Neural cell (in vitro differentiated cells): ENCODE results near the gene PPP1R9B. TPM values are rescaled to one million over a fixed set of nuclear protein-coding genes. Genes with fewer than 3 reads are reported as not detected.

ENCODE experiments used
- H2AFZ ChIP-seq: fragments of 200-600, 300-800 bp; sonication (generic), shearing (Covaris generic); 2 replicates; pipeline ENCODE4 v1.6.0; 2014; ENCODE audit warnings: low read depth, mild to moderate bottlenecking, antibody characterized with exemption, low read length, moderate library complexity
- H3F3A ChIP-seq: fragments of 200-600 bp; shearing (Covaris generic); 2 replicates; pipeline ENCODE4 v1.6.1; 2016; ENCODE audit warnings: mild to moderate bottlenecking, moderate library complexity, mixed read lengths, antibody characterized with exemption, low read length; ENCODE audit not compliant: insufficient read depth, poor library complexity, severe bottlenecking
- H3K27ac ChIP-seq: fragments of 200-600, 300-800 bp; sonication (generic), shearing (Covaris generic); 2 replicates; pipeline ENCODE4 v1.5.1; 2014; ENCODE audit warnings: mild to moderate bottlenecking, low read length, moderate library complexity
- H3K27me3 ChIP-seq: fragments of 300-800, 200-600 bp; sonication (generic), shearing (Covaris generic); 2 replicates; pipeline ENCODE4 v1.6.0; 2014; ENCODE audit warnings: mild to moderate bottlenecking, low read depth, low read length, moderate library complexity; ENCODE audit not compliant: insufficient read depth
- H3K36me3 ChIP-seq: fragments of 300-800, 200-600 bp; sonication (generic), shearing (Covaris generic); 2 replicates; pipeline ENCODE4 v1.5.1; 2014; ENCODE audit warnings: mild to moderate bottlenecking, antibody characterized with exemption, low read length, moderate library complexity; ENCODE audit not compliant: insufficient read depth
- H3K4me2 ChIP-seq: fragments of 300-800, 200-600 bp; sonication (generic), shearing (Covaris generic); 2 replicates; pipeline ENCODE4 v1.6.0; 2014; ENCODE audit warnings: mild to moderate bottlenecking, low read length
- H3K4me3 ChIP-seq: fragments of 300-800, 200-600 bp; sonication (generic), shearing (Covaris generic); 2 replicates; pipeline ENCODE4 v1.5.1; 2014; ENCODE audit warnings: mild to moderate bottlenecking, low read length, moderate library complexity
- H3K79me2 ChIP-seq: fragments of 200-600 bp; shearing (Covaris generic); replicated peaks from 2 replicates; pipeline ENCODE4 v1.6.0; 2014; ENCODE audit warnings: mild to moderate bottlenecking, low read length, moderate library complexity; ENCODE audit not compliant: insufficient read depth
- H3K9ac ChIP-seq: fragments of 300-800, 200-600 bp; sonication (generic), shearing (Covaris generic); 2 replicates; pipeline ENCODE4 v1.6.1; 2016; ENCODE audit warnings: mild to moderate bottlenecking, low read length, mixed read lengths
- H3K9me2 ChIP-seq: fragments of 200-600 bp; shearing (Covaris generic); 2 replicates; pipeline ENCODE4 v1.6.1; 2016; ENCODE audit warnings: mild to moderate bottlenecking, low read length, mixed read lengths; ENCODE audit not compliant: insufficient read depth
- H3K9me3 ChIP-seq: fragments of 200-600, 300-800 bp; sonication (generic), shearing (Covaris generic); 2 replicates; pipeline ENCODE4 v1.6.1; 2016; ENCODE audit warnings: mild to moderate bottlenecking, mixed run types, low read length, moderate library complexity, mixed read lengths
- H4K20me1 ChIP-seq: fragments of 200-600 bp; shearing (Covaris generic); 2 replicates; pipeline ENCODE4 v1.6.1; 2016; ENCODE audit warnings: mild to moderate bottlenecking, mixed run types; ENCODE audit not compliant: insufficient read depth
- CTCF ChIP-seq: fragments of 450-650 bp; IDR thresholded peaks from 2 replicates; pipeline ENCODE4 v1.5.1; 2014; ENCODE audit warnings: antibody characterized with exemption, mild to moderate bottlenecking, moderate library complexity; ENCODE audit not compliant: poor library complexity, severe bottlenecking
- EP300 ChIP-seq: fragments of 450-650 bp; conservative IDR thresholded peaks from 2 replicates; pipeline ENCODE4 v1.6.1; 2014; ENCODE audit warnings: antibody characterized with exemption, mild to moderate bottlenecking, moderate library complexity; ENCODE audit not compliant: poor library complexity, severe bottlenecking
- EZH2 ChIP-seq: fragments of 200-600, 300-800 bp; shearing (Covaris generic), sonication (generic); IDR thresholded peaks from 2 replicates; pipeline ENCODE4 v1.6.1; 2014; ENCODE audit warnings: antibody characterized with exemption, low read length, borderline replicate concordance, mild to moderate bottlenecking; ENCODE audit not compliant: insufficient read depth, poor library complexity, severe bottlenecking
- MXI1 ChIP-seq: fragments of 450-650 bp; conservative IDR thresholded peaks from 2 replicates; pipeline ENCODE4 v1.6.1; 2014; ENCODE audit warnings: antibody characterized with exemption, mild to moderate bottlenecking; ENCODE audit not compliant: poor library complexity, severe bottlenecking
- POLR2AphosphoS5 ChIP-seq: IDR thresholded peaks from 2 replicates; pipeline ENCODE4 v1.6.1; 2012
- RAD21 ChIP-seq: fragments of 450-650 bp; conservative IDR thresholded peaks from 2 replicates; pipeline ENCODE4 v1.6.1; 2014; ENCODE audit warnings: antibody characterized with exemption, mild to moderate bottlenecking, moderate library complexity
- REST ChIP-seq: IDR thresholded peaks from 2 replicates; pipeline ENCODE4 v1.6.1; 2012; ENCODE audit warnings: borderline replicate concordance
- SMC3 ChIP-seq: fragments of 450-650 bp; conservative IDR thresholded peaks from 2 replicates; pipeline ENCODE4 v1.6.1; 2014; ENCODE audit warnings: antibody characterized with exemption, mild to moderate bottlenecking, moderate library complexity; ENCODE audit not compliant: poor library complexity
- TAF1 ChIP-seq: IDR thresholded peaks from 2 replicates; pipeline ENCODE4 v1.6.1; 2012; ENCODE audit warnings: low read depth
- polyA plus RNA-seq: library from polyadenylated mRNA; depleted of rRNA; stranded (reverse); fragments of >200 nt; gene quantifications from 2 replicates; pipeline ENCODE4 v1.2.3, GENCODE V29; 2014

PPP1R9B gene
- polyA plus RNA-seq, 1 donor from 2014 or later: 29.2 TPM

- no peaks in the 10 kb centered on the region for H3K27me3 ChIP-seq
- H3K79me2 ChIP-seq: no peaks in the 10 kb centered on the region
- no peaks in the 10 kb centered on the region for H3K9me2 ChIP-seq
- no peaks in the 10 kb centered on the region for H3K9me3 ChIP-seq
- no peak overlapping the region for H3K4me2 ChIP-seq
- TF ChIP-seq RAD21: no peak
- no peak for TF ChIP-seq SMC3
- TF ChIP-seq CTCF: no peak
- no peak for TF ChIP-seq EP300
- no peak for TF ChIP-seq MXI1
- no peak for TF ChIP-seq TAF1
- no peak for TF ChIP-seq REST
- TF ChIP-seq EZH2: no peak
- TF ChIP-seq POLR2AphosphoS5: no peak
- H4K20me1 ChIP-seq: no peaks in the 10 kb centered on the region
- no peak overlapping the region for H3K4me3 ChIP-seq
- no peaks in the 10 kb centered on the region for H3K36me3 ChIP-seq
- H3K27ac ChIP-seq: no peak overlapping the region
- H2AFZ ChIP-seq: no peak overlapping the region
- H3F3A ChIP-seq: no peaks in the 10 kb centered on the region
- no peak overlapping the region for H3K9ac ChIP-seq
Measured at GRCh38 chr17:50184064-50184463, 33.6 kb upstream of the PPP1R9B start.

GRCh38 chr17:50183421-50183994 is 33.0 kb upstream of the PPP1R9B start:
- no peaks in the 10 kb centered on the region for H3K27me3 ChIP-seq
- H3F3A ChIP-seq: no peaks in the 10 kb centered on the region
- no peak overlapping the region for H3K4me3 ChIP-seq
- H4K20me1 ChIP-seq: no peaks in the 10 kb centered on the region
- H3K9ac ChIP-seq: no peak overlapping the region
- H3K79me2 ChIP-seq: no peaks in the 10 kb centered on the region
- no peaks in the 10 kb centered on the region for H3K9me3 ChIP-seq
- H3K27ac ChIP-seq: no peak overlapping the region
- TF ChIP-seq REST (no peak), TAF1 (no peak), EZH2 (no peak), EP300 (no peak), POLR2AphosphoS5 (no peak), CTCF (no peak), MXI1 (no peak), SMC3 (no peak), RAD21 (no peak)
- no peak overlapping the region for H2AFZ ChIP-seq
- H3K9me2 ChIP-seq: no peaks in the 10 kb centered on the region
- no peaks in the 10 kb centered on the region for H3K36me3 ChIP-seq
- H3K4me2 ChIP-seq: no peak overlapping the region
